Loucy (cell line): ENCODE measurements around the gene OGFOD3.

Experiments used
- H2AFZ ChIP-seq: fragments of 200-600 bp; sonication (generic); 2 replicates; pipeline ENCODE4 v1.6.0; 2016; ENCODE audit warnings: antibody characterized with exemption, mild to moderate bottlenecking, low read length, moderate library complexity
- H3F3A ChIP-seq: fragments of 200-600 bp; 2 replicates; pipeline ENCODE4 v1.6.0; 2016; ENCODE audit warnings: antibody characterized with exemption, low read depth, mild to moderate bottlenecking
- H3K27me3 ChIP-seq: fragments of 200-600 bp; sonication (generic); 2 replicates; pipeline ENCODE4 v1.6.1; 2014; ENCODE audit warnings: low read length, mild to moderate bottlenecking; ENCODE audit not compliant: insufficient read depth, poor library complexity, severe bottlenecking
- H3K36me3 ChIP-seq: fragments of 200-600 bp; sonication (generic); 2 replicates; pipeline ENCODE4 v1.6.1; 2016; ENCODE audit warnings: low read length; ENCODE audit not compliant: insufficient read depth
- H3K4me1 ChIP-seq: fragments of 200-600 bp; sonication (generic); 2 replicates; pipeline ENCODE4 v1.5.1; 2014; ENCODE audit warnings: low read length, mild to moderate bottlenecking; ENCODE audit not compliant: insufficient read depth, poor library complexity, severe bottlenecking
- H3K4me2 ChIP-seq: fragments of 200-600 bp; sonication (generic); 2 replicates; pipeline ENCODE4 v1.6.0; 2014; ENCODE audit warnings: antibody characterized with exemption, low read length, low read depth, mild to moderate bottlenecking; ENCODE audit not compliant: poor library complexity, severe bottlenecking
- H3K4me3 ChIP-seq: fragments of 200-600 bp; sonication (generic); 2 replicates; pipeline ENCODE4 v1.5.1; 2014; ENCODE audit warnings: low read length, mild to moderate bottlenecking, mixed read lengths; ENCODE audit not compliant: poor library complexity, severe bottlenecking
- H3K79me2 ChIP-seq: fragments of 200-600 bp; sonication (generic); 2 replicates; pipeline ENCODE4 v1.6.1; 2014; ENCODE audit warnings: low read length; ENCODE audit not compliant: insufficient read depth
- H3K9ac ChIP-seq: fragments of 200-600 bp; sonication (generic); 2 replicates; pipeline ENCODE4 v1.6.0; 2014; ENCODE audit warnings: mild to moderate bottlenecking, low read depth, low read length, moderate library complexity; ENCODE audit not compliant: poor library complexity, severe bottlenecking
- H3K9me2 ChIP-seq: fragments of 200-600 bp; sonication (generic); replicated peaks from 2 replicates; pipeline ENCODE4 v1.6.1; 2016; ENCODE audit warnings: low read depth, low read length, mixed read lengths
- H3K9me3 ChIP-seq: fragments of 200-600 bp; sonication (generic); 2 replicates; pipeline ENCODE4 v1.6.1; 2014; ENCODE audit warnings: mild to moderate bottlenecking, antibody characterized with exemption, low read length, low read depth; ENCODE audit not compliant: insufficient read depth
- H4K20me1 ChIP-seq: fragments of 200-600 bp; sonication (generic); 2 replicates; pipeline ENCODE4 v1.6.0; 2014; ENCODE audit warnings: antibody characterized with exemption, low read length, mild to moderate bottlenecking; ENCODE audit not compliant: insufficient read depth, poor library complexity, severe bottlenecking
- CTCF ChIP-seq: fragments of 200-600 bp; sonication (generic); conservative IDR thresholded peaks from 2 replicates; pipeline ENCODE4 v1.5.1; 2014; ENCODE audit warnings: mild to moderate bottlenecking, antibody characterized with exemption, low read length
- EZH2phosphoT487 ChIP-seq: fragments of 200-600 bp; IDR thresholded peaks from 2 replicates; pipeline ENCODE4 v1.6.1; 2018; ENCODE audit warnings: antibody characterized with exemption, mild to moderate bottlenecking, moderate library complexity, borderline replicate concordance

The OGFOD3 gene

GRCh38 chr17:82445542-82445941, 27.2 kb upstream of the OGFOD3 start:
- peaks cover 56% of the 10 kb centered on the region for H3K79me2 ChIP-seq
- H3K4me3 ChIP-seq = no peak overlapping the region
- no peaks in the 10 kb centered on the region for H3K9me3 ChIP-seq
- H3K36me3 ChIP-seq = peaks cover 23% of the 10 kb centered on the region; the same call in 1 of the 2 replicates
- peaks cover 29% of the 10 kb centered on the region for H4K20me1 ChIP-seq
- H3F3A ChIP-seq = peaks cover 11% of the 10 kb centered on the region
- no peak for TF ChIP-seq EZH2phosphoT487
- no peak for TF ChIP-seq CTCF
- no peaks in the 10 kb centered on the region for H3K27me3 ChIP-seq
- no peaks in the 10 kb centered on the region for H3K9me2 ChIP-seq
- H3K4me1 ChIP-seq = peaks cover 20% of the 10 kb centered on the region
- H2AFZ ChIP-seq = no peak overlapping the region
- H3K4me2 ChIP-seq = peak overlapping the region; percentile 26
- no peak overlapping the region for H3K9ac ChIP-seq

GRCh38 chr17:82444941-82445521, 26.6 kb upstream of the OGFOD3 start:
- peak overlapping the region; percentile 26 for H3K4me2 ChIP-seq
- TF ChIP-seq CTCF (no peak), EZH2phosphoT487 (no peak)
- H3K27me3 ChIP-seq = no peaks in the 10 kb centered on the region
- peaks cover 51% of the 10 kb centered on the region for H3K79me2 ChIP-seq
- H3K9me2 ChIP-seq = no peaks in the 10 kb centered on the region
- H3F3A ChIP-seq = peaks cover 11% of the 10 kb centered on the region
- peaks cover 20% of the 10 kb centered on the region for H3K4me1 ChIP-seq
- H3K9me3 ChIP-seq = no peaks in the 10 kb centered on the region
- no peak overlapping the region for H2AFZ ChIP-seq
- H4K20me1 ChIP-seq = peaks cover 29% of the 10 kb centered on the region
- no peak overlapping the region for H3K9ac ChIP-seq
- H3K36me3 ChIP-seq = peaks cover 23% of the 10 kb centered on the region; the same call in 1 of the 2 replicates
- H3K4me3 ChIP-seq = no peak overlapping the region

- peaks cover 29% of the 10 kb centered on the region for H4K20me1 ChIP-seq
Measured at GRCh38 chr17:82444284-82444893, 26.0 kb upstream of the OGFOD3 start.

More at GRCh38 chr17:82444284-82444893, 26.0 kb upstream of the OGFOD3 start:
- H3K4me2 ChIP-seq = no peak overlapping the region
- peaks cover 23% of the 10 kb centered on the region; the same call in 1 of the 2 replicates for H3K36me3 ChIP-seq
- H2AFZ ChIP-seq = no peak overlapping the region
- H3K4me3 ChIP-seq = no peak overlapping the region
- H3K9ac ChIP-seq = no peak overlapping the region
- H3K79me2 ChIP-seq = peaks cover 45% of the 10 kb centered on the region
- H3F3A ChIP-seq = peaks cover 5% of the 10 kb centered on the region
- TF ChIP-seq CTCF = no peak
- no peak for TF ChIP-seq EZH2phosphoT487
- peaks cover 15% of the 10 kb centered on the region for H3K4me1 ChIP-seq
- no peaks in the 10 kb centered on the region for H3K9me3 ChIP-seq
- no peaks in the 10 kb centered on the region for H3K27me3 ChIP-seq
- H3K9me2 ChIP-seq = no peaks in the 10 kb centered on the region
